Stimulated activated CD8-positive, alpha-beta memory T cell treated with anti-CD3 and anti-CD28 coated beads, Interleukin-12 subunit alpha, Interleukin-12 subunit beta, amount 100 ng/mL, for 24 hours (primary cell): ENCODE data around the gene ABCG4.
A peak's percentile ranks its signal among the peaks of the same experiment; 100 is the strongest.

ENCODE experiments used
- DNase-seq: peaks from one replicate; pipeline ENCODE4 v3.0.0-alpha.2; 2020; ENCODE audit errors: extremely low read depth

ABCG4 gene

GRCh38 chr11:119205574-119206510 lies 57.0 kb downstream of the ABCG4 start, which contains the start of gene CBL:
CBL (plus strand) TSS chr11:119206339; CDS start chr11:119206418, 79 bp downstream.
- DNase-seq, result peak; percentile 86

GRCh38 chr11:119206511-119207414 lies 57.9 kb downstream of the ABCG4 start:
- DNase-seq, result peak; percentile 10

GRCh38 chr11:119207415-119207960 lies 58.6 kb downstream of the ABCG4 start:
- no peak for DNase-seq

- no peak for DNase-seq
These were observed 60.3 kb downstream of the ABCG4 start for GRCh38 chr11:119209186-119209585.

GRCh38 chr11:119210050-119210449 lies 61.2 kb downstream of the ABCG4 start:
- no peak for DNase-seq
